IPS-15b (cell line): ENCODE results near the gene APH1B.
"Not testable (repeated sequence)": the region's sequence is repeated elsewhere in the genome, so short reads cannot be mapped to it uniquely, and the experiment has no call there.

Source experiments
- H3K27me3 ChIP-seq: one replicate; pipeline ENCODE4 v1.6.1; 2013; ENCODE audit warnings: low read length; ENCODE audit not compliant: control insufficient read depth, insufficient read depth
- H3K36me3 ChIP-seq: one replicate; pipeline ENCODE4 v1.6.1; 2013; ENCODE audit warnings: low read length; ENCODE audit not compliant: control insufficient read depth, insufficient read depth
- H3K4me1 ChIP-seq: one replicate; pipeline ENCODE4 v1.6.1; 2013; ENCODE audit warnings: mild to moderate bottlenecking, low read length; ENCODE audit not compliant: control insufficient read depth, insufficient read depth
- H3K4me3 ChIP-seq: one replicate; pipeline ENCODE4 v1.5.1; 2013; ENCODE audit warnings: low read depth, low read length
- H3K9ac ChIP-seq: one replicate; pipeline ENCODE4 v1.6.1; 2013; ENCODE audit warnings: low read depth, mild to moderate bottlenecking, low read length
- H3K9me3 ChIP-seq: one replicate; pipeline ENCODE4 v1.6.1; 2013; ENCODE audit warnings: mild to moderate bottlenecking, low read length; ENCODE audit not compliant: control insufficient read depth, insufficient read depth

APH1B gene

GRCh38 chr15:63305260-63305659 lies 27.9 kb downstream of the APH1B start:
- no peaks in the 10 kb centered on the region for H3K4me1 ChIP-seq
- no peaks in the 10 kb centered on the region for H3K27me3 ChIP-seq
- no peaks in the 10 kb centered on the region for H3K9me3 ChIP-seq
- no peaks in the 10 kb centered on the region for H3K36me3 ChIP-seq
- no peak overlapping the region for H3K9ac ChIP-seq
- H3K4me3 ChIP-seq: no peak overlapping the region

DNA sequence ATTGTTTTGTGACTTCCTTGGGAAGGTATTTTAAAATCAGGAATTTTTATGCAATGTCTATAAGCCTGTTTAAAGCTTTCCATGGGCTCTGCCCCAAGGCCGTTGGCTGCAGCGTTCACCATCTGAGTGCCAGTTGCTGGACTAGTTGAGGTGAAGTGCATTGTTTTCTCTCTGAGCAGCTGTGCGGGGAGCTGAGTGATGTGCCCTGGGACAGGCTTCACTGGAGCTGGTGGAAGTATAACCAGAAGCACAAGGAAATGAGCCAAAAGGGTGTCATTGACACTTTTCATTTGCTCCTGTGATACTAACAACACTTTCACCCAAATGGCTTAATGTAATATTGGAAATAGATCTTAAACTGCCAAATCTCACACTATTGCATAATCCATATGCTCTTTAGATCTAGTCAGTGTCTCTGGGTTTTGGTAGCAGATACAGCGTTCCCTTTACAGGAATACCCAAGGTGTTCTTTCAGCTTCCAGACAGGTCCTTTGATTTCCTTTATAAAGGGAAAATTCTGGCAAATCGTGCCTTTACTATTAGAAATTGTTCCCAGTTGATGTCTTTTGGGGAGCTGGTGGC lies 29.2 kb downstream of the APH1B start:
- Histone ChIP-seq H3K4me3 (no peak overlapping the region), H3K9ac (no peak overlapping the region), H3K9me3 (no peaks in the 10 kb centered on the region), H3K4me1 (no peaks in the 10 kb centered on the region), H3K36me3 (no peaks in the 10 kb centered on the region), H3K27me3 (no peaks in the 10 kb centered on the region)

DNA sequence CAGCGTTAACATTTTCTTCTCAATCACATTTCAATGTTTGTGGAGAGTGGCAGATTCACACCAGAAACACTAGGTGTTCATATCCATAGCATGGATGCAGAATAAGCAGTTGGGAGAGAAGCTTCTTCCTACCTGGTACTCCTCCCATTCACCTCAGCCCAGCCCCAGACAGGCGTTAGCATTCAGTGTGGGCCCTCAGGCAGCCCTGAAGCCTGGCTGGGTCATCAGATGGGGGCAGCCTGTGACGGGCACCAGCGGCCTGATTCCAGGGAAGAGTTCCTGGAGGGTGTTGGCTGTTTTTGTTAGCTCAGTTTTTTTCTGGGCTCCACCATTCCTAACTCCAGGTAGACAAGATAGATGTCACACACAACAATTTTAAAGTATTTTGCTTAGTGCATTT lies 31.1 kb downstream of the APH1B start:
- H3K9me3 ChIP-seq: no peaks in the 10 kb centered on the region
- no peak overlapping the region for H3K9ac ChIP-seq
- H3K4me1 ChIP-seq: peaks cover 8% of the 10 kb centered on the region
- no peak overlapping the region for H3K4me3 ChIP-seq
- H3K36me3 ChIP-seq: no peaks in the 10 kb centered on the region
- no peaks in the 10 kb centered on the region for H3K27me3 ChIP-seq

DNA sequence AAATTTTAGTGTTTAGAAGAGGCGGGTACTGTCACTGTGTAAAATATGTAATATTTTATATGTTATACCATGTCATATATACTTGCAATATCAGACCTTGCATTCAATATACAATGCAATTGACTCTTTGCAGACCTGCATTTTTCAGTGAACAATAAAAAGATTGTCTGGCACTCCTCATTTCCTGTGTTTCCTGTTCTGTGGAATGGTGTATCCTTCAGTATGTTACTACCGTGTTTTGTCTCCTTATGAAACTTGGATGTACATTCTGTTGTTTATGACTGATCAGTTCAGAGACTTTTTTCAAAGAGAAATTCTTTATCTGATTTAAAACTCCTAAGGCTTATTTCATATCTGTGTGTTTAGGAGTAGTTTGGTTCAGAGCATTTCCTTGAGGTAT lies 31.5 kb downstream of the APH1B start:
- peaks cover 8% of the 10 kb centered on the region for H3K4me1 ChIP-seq
- no peak overlapping the region for H3K9ac ChIP-seq
- H3K9me3 ChIP-seq: no peaks in the 10 kb centered on the region
- H3K36me3 ChIP-seq: no peaks in the 10 kb centered on the region
- no peak overlapping the region for H3K4me3 ChIP-seq
- no peaks in the 10 kb centered on the region for H3K27me3 ChIP-seq

DNA sequence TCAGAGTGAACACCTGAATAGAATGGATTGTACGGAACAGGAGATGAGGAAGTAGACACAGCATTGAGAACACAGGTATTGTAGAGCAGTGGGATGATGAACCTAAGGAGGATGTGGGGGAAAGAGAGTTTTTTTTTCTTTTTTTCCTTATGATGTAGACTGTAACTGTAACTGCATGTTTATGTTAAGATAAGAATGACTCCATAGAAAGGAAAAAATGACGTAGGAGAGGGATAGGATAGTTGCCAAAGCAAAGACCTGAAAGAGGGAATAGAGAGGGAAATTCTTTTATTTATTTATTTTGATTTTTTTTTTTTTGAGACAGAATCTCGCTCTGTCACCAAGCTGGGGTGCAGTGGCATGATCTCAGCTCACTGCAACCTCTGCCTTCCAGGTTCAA lies 33.2 kb downstream of the APH1B start:
- no peaks in the 10 kb centered on the region for H3K9me3 ChIP-seq
- H3K9ac ChIP-seq: no peak overlapping the region
- peaks cover 12% of the 10 kb centered on the region for H3K4me1 ChIP-seq
- no peaks in the 10 kb centered on the region for H3K36me3 ChIP-seq
- no peaks in the 10 kb centered on the region for H3K27me3 ChIP-seq
- H3K4me3 ChIP-seq: no peak overlapping the region

- H3K9ac ChIP-seq: no peak overlapping the region
- H3K4me3 ChIP-seq: no peak overlapping the region
- H3K4me1 ChIP-seq: peaks cover 19% of the 10 kb centered on the region
- H3K9me3 ChIP-seq: no peaks in the 10 kb centered on the region
- no peaks in the 10 kb centered on the region for H3K36me3 ChIP-seq
- no peaks in the 10 kb centered on the region for H3K27me3 ChIP-seq
Observed at GRCh38 chr15:63312286-63312685, 34.9 kb downstream of the APH1B start.

- H3K9me3 ChIP-seq: no peaks in the 10 kb centered on the region
- H3K9ac ChIP-seq: no peak overlapping the region
- H3K4me3 ChIP-seq: no peak overlapping the region
- H3K4me1 ChIP-seq: peaks cover 19% of the 10 kb centered on the region
- H3K27me3 ChIP-seq: no peaks in the 10 kb centered on the region
- H3K36me3 ChIP-seq: no peaks in the 10 kb centered on the region
Observed at GRCh38 chr15:63313825-63314224, 36.4 kb downstream of the APH1B start.

GRCh38 chr15:63314409-63314808 lies 37.0 kb downstream of the APH1B start:
- Histone ChIP-seq H3K27me3 (no peaks in the 10 kb centered on the region), H3K9me3 (no peaks in the 10 kb centered on the region), H3K4me3 (no peak overlapping the region), H3K4me1 (peaks cover 19% of the 10 kb centered on the region), H3K36me3 (no peaks in the 10 kb centered on the region), H3K9ac (no peak overlapping the region)

DNA sequence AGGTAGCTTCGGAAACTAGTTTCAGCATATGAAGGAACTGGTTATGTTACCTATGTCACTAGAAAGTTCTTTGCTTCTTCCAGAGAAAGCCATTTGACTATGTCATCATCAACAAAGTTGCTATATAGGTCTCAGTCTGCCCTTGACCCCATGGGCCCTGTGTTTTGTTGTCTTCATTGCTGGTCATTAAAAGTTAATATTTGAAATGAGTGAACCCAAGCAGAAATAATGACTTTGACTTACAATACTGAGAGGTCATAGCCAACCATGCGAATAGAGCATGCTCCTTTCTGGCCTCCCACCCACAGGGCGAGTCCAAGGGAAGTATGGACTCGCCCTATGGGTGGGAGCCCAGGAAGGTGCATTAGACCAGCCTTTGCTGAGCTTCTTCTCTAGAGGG lies 40.9 kb downstream of the APH1B start:
- peaks cover 13% of the 10 kb centered on the region for H3K4me1 ChIP-seq
- H3K4me3 ChIP-seq: no peak overlapping the region
- no peaks in the 10 kb centered on the region for H3K9me3 ChIP-seq
- H3K36me3 ChIP-seq: no peaks in the 10 kb centered on the region
- H3K27me3 ChIP-seq: no peaks in the 10 kb centered on the region
- H3K9ac ChIP-seq: no peak overlapping the region

DNA sequence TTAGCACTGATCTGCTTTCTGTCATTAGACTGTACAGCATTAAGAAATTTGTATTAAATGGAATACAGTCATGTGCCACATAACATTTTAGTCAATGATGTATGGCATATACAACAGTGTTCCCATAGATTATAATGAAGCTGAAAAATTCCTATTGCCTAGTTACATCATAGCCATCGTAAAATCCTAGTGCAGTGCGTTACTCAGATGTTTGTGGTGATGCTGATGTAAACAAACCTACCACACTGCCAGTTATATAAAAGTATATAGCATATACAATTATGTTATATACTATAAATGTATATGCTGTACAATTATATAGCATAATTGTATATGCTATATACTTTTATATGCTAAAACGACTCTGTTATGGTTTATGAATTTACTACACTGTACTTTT lies 41.7 kb downstream of the APH1B start:
- no peaks in the 10 kb centered on the region for H3K9me3 ChIP-seq
- no peaks in the 10 kb centered on the region for H3K36me3 ChIP-seq
- H3K9ac ChIP-seq: no peak overlapping the region
- no peaks in the 10 kb centered on the region for H3K27me3 ChIP-seq
- H3K4me3 ChIP-seq: no peak overlapping the region
- peaks cover 17% of the 10 kb centered on the region for H3K4me1 ChIP-seq

GRCh38 chr15:63320446-63320845 lies 43.0 kb downstream of the APH1B start:
- H3K9ac ChIP-seq, H3K4me3 ChIP-seq, H3K36me3 ChIP-seq, H3K9me3 ChIP-seq, H3K27me3 ChIP-seq: not testable (repeated sequence)
- H3K4me1 ChIP-seq: peaks cover 13% of the 10 kb centered on the region

- not testable (repeated sequence) for H3K27me3 ChIP-seq, H3K9me3 ChIP-seq, H3K9ac ChIP-seq, H3K36me3 ChIP-seq, H3K4me3 ChIP-seq
- peaks cover 10% of the 10 kb centered on the region for H3K4me1 ChIP-seq
Observed at GRCh38 chr15:63320981-63321380, 43.6 kb downstream of the APH1B start.
